GM18873 (cell line): Measurements from ENCODE around the gene GREB1.
A peak's percentile ranks its signal among the peaks of the same experiment; 100 is the strongest.

Experiments
- ATAC-seq: cut with Tn5 transposase; IDR thresholded peaks from one replicate; pipeline ENCODE4 v1.9.1; 2021; ENCODE audit warnings: mild to moderate bottlenecking, moderate library complexity, moderate number of reproducible peaks; ENCODE audit not compliant: unreplicated experiment, low FRiP score

The GREB1 gene

GRCh38 chr2:11578081-11578948 is 44.5 kb downstream of the GREB1 start:
- no peak for ATAC-seq

- ATAC-seq: no peak
Observed at GRCh38 chr2:11578986-11579774, 45.3 kb downstream of the GREB1 start.

- no peak for ATAC-seq
Observed at GRCh38 chr2:11579867-11580659, 46.2 kb downstream of the GREB1 start.

- ATAC-seq: no peak
Observed at GRCh38 chr2:11580697-11581096, 46.9 kb downstream of the GREB1 start.

- no peak for ATAC-seq
Observed at GRCh38 chr2:11581124-11581796, 47.4 kb downstream of the GREB1 start.

GRCh38 chr2:11581797-11582611 is 48.2 kb downstream of the GREB1 start:
- no peak for ATAC-seq

GRCh38 chr2:11582612-11582861 is 48.7 kb downstream of the GREB1 start:
- no peak for ATAC-seq

GRCh38 chr2:11582862-11583752 is 49.3 kb downstream of the GREB1 start:
- no peak for ATAC-seq

GRCh38 chr2:11583840-11584524 is 50.1 kb downstream of the GREB1 start:
- ATAC-seq: peak; percentile 47

- no peak for ATAC-seq
Observed at GRCh38 chr2:11584525-11585056, 50.7 kb downstream of the GREB1 start.

GRCh38 chr2:11585071-11585470 is 51.2 kb downstream of the GREB1 start:
- no peak for ATAC-seq

- ATAC-seq: no peak
Observed at GRCh38 chr2:11588228-11589110, 54.6 kb downstream of the GREB1 start.

GRCh38 chr2:11589316-11589940 is 55.6 kb downstream of the GREB1 start:
- no peak for ATAC-seq

- ATAC-seq: no peak
Observed at GRCh38 chr2:11590193-11590592, 56.3 kb downstream of the GREB1 start.

- no peak for ATAC-seq
Observed at GRCh38 chr2:11591091-11591490, 57.2 kb downstream of the GREB1 start.
